Right renal cortex interstitium (tissue), 3 donors: Measurements from ENCODE around the gene AP5Z1. TPM values are rescaled to one million over a fixed set of nuclear protein-coding genes. Genes with fewer than 3 reads are reported as not detected.
"Not testable (repeated sequence)": the region's sequence is repeated elsewhere in the genome, so short reads cannot be mapped to it uniquely, and the experiment has no call there.

Experiments used
- DNase-seq, 3 donors: peaks; one replicate each; pipeline ENCODE4 v3.0.0-alpha.2; 2013; ENCODE audit warnings: low read depth in 3 of 3, low spot score in 2 of 3
- polyA plus RNA-seq, 3 donors: library from polyadenylated mRNA; unstranded; fragments of 120-200 nt; gene quantifications; one replicate each; pipeline ENCODE4 v1.2.1, GENCODE V29; 2013; ENCODE audit not compliant: insufficient read length in 3 of 3

The AP5Z1 gene
- polyA plus RNA-seq, 3 donors: 13.4 to 19.4 (median 15.9) TPM

- DNase-seq: no peak
Observed at GRCh38 chr7:4787541-4787940, 12.1 kb downstream of the AP5Z1 start.

GRCh38 chr7:4787947-4788626 lies 12.7 kb downstream of the AP5Z1 start:
- DNase-seq: no peak

GRCh38 chr7:4788627-4789189 lies 13.3 kb downstream of the AP5Z1 start:
- DNase-seq: no peak

- DNase-seq: no peak
Observed at GRCh38 chr7:4789194-4790077, 14.0 kb downstream of the AP5Z1 start.

- DNase-seq: no peak
Observed at GRCh38 chr7:4790078-4790465, 14.6 kb downstream of the AP5Z1 start.

GRCh38 chr7:4790516-4790991 lies 15.1 kb downstream of the AP5Z1 start:
- DNase-seq: no peak

- DNase-seq: no peak
Observed at GRCh38 chr7:4791101-4791737, 15.8 kb downstream of the AP5Z1 start.

- DNase-seq: peak in 1 of 3 donors; percentile 72
Observed at GRCh38 chr7:4791738-4792536, 16.5 kb downstream of the AP5Z1 start.

- DNase-seq: no peak
Observed at GRCh38 chr7:4792537-4793126, 17.2 kb downstream of the AP5Z1 start.

GRCh38 chr7:4793385-4793993 lies 18.1 kb downstream of the AP5Z1 start:
- DNase-seq: not testable (repeated sequence)

GRCh38 chr7:4794171-4794570 lies 18.7 kb downstream of the AP5Z1 start:
- not testable (repeated sequence) for DNase-seq

GRCh38 chr7:4794591-4795350 lies 19.3 kb downstream of the AP5Z1 start:
- no peak for DNase-seq

GRCh38 chr7:4796453-4796852 lies 21.0 kb downstream of the AP5Z1 start:
- no peak for DNase-seq

GRCh38 chr7:4797858-4798705 lies 22.7 kb downstream of the AP5Z1 start:
- DNase-seq: no peak

GRCh38 chr7:4798706-4799235 lies 23.3 kb downstream of the AP5Z1 start:
- DNase-seq: no peak

GRCh38 chr7:4799508-4800268 lies 24.3 kb downstream of the AP5Z1 start:
- no peak for DNase-seq

GRCh38 chr7:4800487-4800886 lies 25.1 kb downstream of the AP5Z1 start:
- DNase-seq: no peak
